Parietal lobe (tissue), 1 donor: ENCODE results near the gene ZNF331. TPM values are rescaled to one million over a fixed set of nuclear protein-coding genes. Genes with fewer than 3 reads are reported as not detected.

ENCODE experiments used
- total RNA-seq: library from RNA; depleted of rRNA; stranded (reverse); fragments of >200 nt; gene quantifications from one replicate; pipeline ENCODE4 v1.2.3, GENCODE V29; 2014

The ZNF331 gene
- total RNA-seq: 31.0 TPM

DNA sequence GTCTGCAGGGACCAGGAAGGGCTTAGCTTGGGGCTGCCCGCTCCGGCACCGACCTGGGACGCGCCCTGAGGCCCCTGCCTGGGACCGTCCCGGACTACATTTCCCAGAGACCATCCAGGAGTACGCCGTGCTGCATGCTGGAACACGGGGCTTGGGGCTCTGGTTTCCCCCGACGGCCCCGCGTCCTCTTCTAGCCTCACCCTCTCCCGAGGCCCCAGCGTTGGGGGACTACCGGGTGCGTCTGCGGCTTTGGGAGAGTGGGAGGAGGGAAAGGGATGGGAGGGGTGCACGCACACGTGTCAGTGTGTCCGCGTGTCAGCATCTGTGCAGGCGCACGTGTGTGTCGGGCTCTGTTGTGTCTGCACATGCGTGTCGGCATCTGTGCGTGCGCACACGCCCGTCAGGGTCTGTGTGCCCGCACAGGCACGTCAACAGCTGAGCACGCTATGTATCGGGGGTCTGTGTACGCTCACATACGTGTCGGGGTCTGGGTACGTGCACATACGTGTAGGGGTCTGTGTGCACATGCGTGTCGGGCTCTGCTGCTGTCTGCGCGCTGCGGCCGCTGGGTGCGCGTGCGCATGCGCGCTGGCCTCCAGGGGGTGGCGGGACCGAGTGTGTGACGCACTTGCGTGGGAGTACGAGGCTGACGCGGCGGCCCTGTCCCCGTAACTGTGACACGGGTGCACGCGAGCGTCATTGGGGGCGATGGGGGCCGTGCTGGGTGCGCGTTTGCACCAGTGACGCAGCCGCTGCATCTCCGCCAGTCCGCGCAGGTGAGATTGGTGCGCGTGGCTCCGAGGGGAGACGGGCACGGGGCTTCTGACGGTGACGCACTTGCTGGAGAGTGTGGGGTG lies at the start of gene ZNF331:
TSS of gene ZNF331 (plus strand) at position 625 of the 857 bp plus-strand sequence. CDS start 31,232 bp downstream, outside the sequence.

Other genes with a start within 250 kb of the ZNF331 start
- 21.3 TPM for gene ZNF845, start 204.4 kb upstream of the ZNF331 start, total RNA-seq
- gene ZNF525, start 172.4 kb upstream of the ZNF331 start, total RNA-seq: 22.5 TPM
- 34.7 TPM for gene ZNF765, start 143.0 kb upstream of the ZNF331 start, total RNA-seq
- 20.7 TPM for gene ZNF761, start 106.2 kb upstream of the ZNF331 start, total RNA-seq
- 4.7 TPM for gene ZNF813, start 70.4 kb upstream of the ZNF331 start, total RNA-seq
- not detected for gene DPRX, start 93.9 kb downstream of the ZNF331 start, total RNA-seq